Stimulated activated CD8-positive, alpha-beta memory T cell treated with anti-CD3 and anti-CD28 coated beads, Interleukin-7, amount 100 ng/mL, for 1 hour (primary cell): Measurements from ENCODE around the gene C10orf90.
"Not testable (repeated sequence)": the region's sequence is repeated elsewhere in the genome, so short reads cannot be mapped to it uniquely, and the experiment has no call there.

Experiments used
- DNase-seq, 2 donors: peaks; one replicate each; pipeline ENCODE4 v3.0.0-alpha.2; 2020; ENCODE audit warnings: low read depth in 2 of 2

Gene C10orf90

GRCh38 chr10:126392068-126392467, 278.4 kb downstream of the C10orf90 start:
- no peak for DNase-seq

GRCh38 chr10:126391192-126391885, 279.2 kb downstream of the C10orf90 start:
- no peak for DNase-seq

GRCh38 chr10:126390324-126390723, 280.2 kb downstream of the C10orf90 start:
- no peak for DNase-seq

GRCh38 chr10:126387931-126388911, 282.3 kb downstream of the C10orf90 start, which contains the start of gene ADAM12:
TSS of gene ADAM12 (minus strand) at chr10:126388477. CDS start at chr10:126388145, 332 bp downstream.
- no peak for DNase-seq

- DNase-seq = no peak
Measured at GRCh38 chr10:126387041-126387921, 283.2 kb downstream of the C10orf90 start.

GRCh38 chr10:126384269-126384873, 286.1 kb downstream of the C10orf90 start:
- DNase-seq = no peak

- DNase-seq = no peak
Measured at GRCh38 chr10:126380352-126381076, 290.0 kb downstream of the C10orf90 start.

GRCh38 chr10:126379166-126379565, 291.3 kb downstream of the C10orf90 start:
- not testable (repeated sequence) for DNase-seq

- DNase-seq = no peak
Measured at GRCh38 chr10:126376956-126377355, 293.5 kb downstream of the C10orf90 start.

GRCh38 chr10:126375926-126376554, 294.5 kb downstream of the C10orf90 start:
- DNase-seq = no peak

- DNase-seq = no peak
Measured at GRCh38 chr10:126375299-126375698, 295.2 kb downstream of the C10orf90 start.
